Measurements from ENCODE around the gene SLC19A2.

Gene SLC19A2

DNA sequence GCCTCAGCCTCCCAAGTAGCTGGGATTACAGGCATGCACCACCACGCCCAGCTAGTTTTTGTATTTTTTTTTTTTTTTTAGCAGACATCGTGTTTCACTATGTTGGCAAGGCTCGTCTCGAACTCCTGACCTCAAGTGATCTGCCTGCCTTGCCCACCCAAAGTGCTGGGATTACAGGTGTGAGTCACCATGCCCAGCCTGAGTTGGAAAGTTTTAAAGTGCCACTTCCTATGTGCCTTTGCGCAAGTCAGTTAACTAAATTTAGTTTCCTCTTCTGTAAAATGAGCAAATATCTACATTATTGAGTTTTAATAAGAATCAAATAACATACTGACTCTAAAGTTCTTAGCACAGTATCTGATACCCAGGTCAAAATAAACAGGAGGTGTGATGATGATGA lies 12.4 kb downstream of the SLC19A2 start:
- no peak for DNase-seq

GRCh38 chr1:169472738-169473137 lies 13.0 kb downstream of the SLC19A2 start:
- no peak for DNase-seq

GRCh38 chr1:169468982-169469381 lies 16.8 kb downstream of the SLC19A2 start:
- DNase-seq = no peak

DNA sequence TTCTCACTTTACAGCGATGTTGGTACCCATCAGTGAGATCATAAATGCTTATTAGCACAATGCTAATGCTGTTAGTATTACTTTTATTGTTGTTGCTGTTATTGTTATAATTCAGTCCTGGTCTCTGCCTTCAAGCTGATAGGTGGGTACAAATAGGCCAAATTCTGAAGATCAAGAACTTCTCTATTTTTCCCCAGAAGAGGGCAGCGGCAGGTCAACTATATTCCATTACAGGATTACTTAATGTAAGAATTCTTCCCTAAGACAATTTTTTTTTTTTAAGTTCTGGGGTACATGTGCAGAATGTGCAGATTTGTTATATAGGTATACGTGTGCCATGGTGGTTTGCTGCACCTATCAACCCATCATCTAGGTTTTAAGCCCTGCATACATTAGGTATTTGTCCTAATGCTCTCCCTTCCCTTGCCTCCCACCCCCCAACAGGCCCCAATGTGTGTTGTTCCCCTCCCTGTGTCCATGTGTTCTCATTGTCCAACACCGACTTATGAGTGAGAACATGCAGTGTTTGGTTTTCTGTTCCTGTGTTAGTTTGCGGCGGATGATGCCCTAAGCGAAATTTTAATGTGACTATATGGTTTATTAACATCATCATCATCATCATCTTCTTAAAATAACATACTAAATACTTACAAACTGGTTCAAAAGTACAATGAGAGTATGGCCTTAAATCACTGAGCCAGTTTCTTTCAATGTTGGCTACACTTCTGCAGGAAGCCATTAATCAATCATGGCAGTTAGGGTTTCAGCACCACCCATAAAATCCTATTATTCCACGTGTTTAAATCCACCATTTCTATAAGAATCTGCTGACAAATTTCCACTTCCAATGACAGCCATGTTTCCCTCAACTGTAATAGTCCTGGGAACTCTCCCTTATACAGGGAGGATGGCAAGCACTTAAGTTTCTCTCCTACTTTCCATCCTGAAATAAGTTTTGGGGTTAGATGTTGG lies 19.2 kb downstream of the SLC19A2 start:
- peak; percentile 69 for DNase-seq

DNA sequence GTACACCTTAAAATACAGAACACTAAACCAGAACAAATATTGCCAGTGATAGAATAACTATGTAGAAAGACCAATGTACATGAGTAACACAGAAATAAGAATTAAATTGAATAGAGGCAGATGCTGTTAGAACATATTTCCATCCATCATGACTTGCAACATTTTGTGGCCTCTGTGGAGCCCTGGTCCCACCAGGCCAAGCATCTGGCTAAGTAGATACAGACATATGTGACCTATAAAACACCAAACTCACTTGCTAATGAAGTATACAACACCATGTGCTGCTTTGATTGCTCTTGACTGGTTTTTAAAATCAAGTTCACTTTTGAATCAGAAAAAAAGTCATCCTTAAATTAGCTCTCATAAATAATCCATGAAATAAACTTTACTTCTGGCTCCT lies 20.5 kb downstream of the SLC19A2 start:
- DNase-seq = peak; percentile 40

DNA sequence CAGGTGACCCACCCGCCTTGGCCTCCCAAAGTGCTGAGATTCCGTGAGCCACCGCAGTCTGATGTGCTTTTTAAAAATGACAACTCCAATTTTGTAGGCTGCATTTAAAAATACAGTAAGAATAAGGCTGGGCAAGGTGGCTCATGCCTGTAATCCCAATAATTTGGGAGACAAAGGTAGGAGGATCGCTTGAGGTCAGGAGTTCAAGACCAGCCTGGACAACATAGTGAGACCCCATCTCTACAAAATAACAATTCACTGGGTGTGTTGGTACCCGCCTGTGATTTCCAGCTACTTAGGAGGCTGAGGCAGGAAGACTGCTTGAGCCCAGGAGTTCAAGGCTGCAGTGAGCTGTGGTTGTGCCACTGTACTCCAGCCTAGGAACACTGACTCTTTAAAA lies 23.4 kb downstream of the SLC19A2 start:
- DNase-seq = no peak

GRCh38 chr1:169461390-169462000 lies 24.2 kb downstream of the SLC19A2 start:
- DNase-seq = no peak

- peak; percentile 85 for DNase-seq
These were observed 25.4 kb downstream of the SLC19A2 start for GRCh38 chr1:169460191-169460833.

DNA sequence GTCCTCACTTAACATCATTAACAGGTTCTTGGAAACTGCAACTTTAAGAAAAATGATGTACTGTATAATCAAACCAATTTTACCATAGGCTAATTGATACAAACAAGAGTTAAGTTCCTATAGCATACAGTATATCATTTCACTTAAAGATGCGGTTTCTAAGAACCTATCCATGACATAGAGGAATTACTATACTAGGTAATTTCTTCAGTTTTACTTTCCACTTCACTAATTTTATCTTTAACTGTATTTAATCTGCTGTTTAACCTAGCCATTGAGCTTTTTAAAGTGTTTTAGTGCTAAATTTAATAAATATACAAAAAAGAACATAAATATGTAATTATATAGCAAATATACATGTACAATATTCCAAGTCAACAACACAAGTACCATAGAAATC lies 28.3 kb downstream of the SLC19A2 start:
- no peak for DNase-seq

DNA sequence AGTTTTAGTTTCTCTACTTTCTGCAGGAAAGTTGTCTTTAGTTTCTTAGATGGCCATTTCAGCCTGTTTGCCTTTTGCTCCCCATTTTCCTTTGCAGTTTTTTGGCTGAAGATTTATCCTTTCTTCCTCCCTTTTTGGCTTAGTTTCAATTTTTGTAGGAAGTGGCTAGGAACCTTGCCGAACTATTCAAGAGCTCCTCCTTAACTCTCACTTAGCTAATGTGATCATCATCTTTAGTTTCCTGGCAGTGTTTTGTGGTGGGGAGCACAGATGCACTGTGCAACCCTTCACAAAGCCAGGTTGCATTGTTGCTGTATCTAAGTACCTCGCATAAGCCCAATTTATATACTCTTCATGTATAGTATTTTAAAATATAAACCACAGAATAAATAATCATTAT lies 29.7 kb downstream of the SLC19A2 start:
- no peak for DNase-seq

DNA sequence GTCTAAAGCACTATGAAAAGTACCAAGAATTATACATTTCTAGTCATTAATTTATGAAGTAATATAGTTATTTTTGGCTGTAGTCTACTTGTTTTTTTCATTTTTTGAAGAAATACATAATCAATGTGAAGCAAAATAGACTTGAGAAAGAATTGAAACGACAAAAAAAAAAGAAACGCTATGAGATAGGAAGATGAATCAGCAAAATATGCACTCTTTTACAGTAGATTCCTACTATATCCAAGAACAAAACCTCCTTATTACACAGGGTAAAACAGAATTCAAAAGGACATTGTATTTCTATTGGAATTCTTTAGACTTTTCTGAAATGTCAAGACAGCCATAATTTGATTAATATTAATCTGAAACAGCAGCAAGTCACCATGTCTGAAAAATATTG lies 32.8 kb downstream of the SLC19A2 start:
- DNase-seq = no peak

GRCh38 chr1:169451218-169451824 lies 34.4 kb downstream of the SLC19A2 start:
- DNase-seq = no peak

DNA sequence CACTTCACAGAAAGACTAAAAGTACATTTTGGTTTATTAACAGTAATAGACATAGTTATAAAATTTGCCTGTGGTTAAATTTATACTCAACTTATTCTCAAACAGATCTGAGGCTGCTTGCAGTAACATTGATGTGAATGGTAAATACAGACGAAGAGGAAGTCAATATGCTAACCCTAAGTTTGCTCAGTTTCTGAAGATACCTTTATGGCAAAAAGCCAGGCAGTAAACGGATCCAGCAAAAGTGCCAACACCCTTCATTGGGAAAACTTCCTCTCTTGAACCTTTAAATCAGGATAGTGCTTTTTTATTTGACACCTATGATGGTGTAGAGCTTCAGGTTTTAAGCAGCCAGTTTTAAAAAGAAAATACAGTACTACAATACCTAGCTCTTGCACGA lies 41.8 kb downstream of the SLC19A2 start:
- no peak for DNase-seq

DNA sequence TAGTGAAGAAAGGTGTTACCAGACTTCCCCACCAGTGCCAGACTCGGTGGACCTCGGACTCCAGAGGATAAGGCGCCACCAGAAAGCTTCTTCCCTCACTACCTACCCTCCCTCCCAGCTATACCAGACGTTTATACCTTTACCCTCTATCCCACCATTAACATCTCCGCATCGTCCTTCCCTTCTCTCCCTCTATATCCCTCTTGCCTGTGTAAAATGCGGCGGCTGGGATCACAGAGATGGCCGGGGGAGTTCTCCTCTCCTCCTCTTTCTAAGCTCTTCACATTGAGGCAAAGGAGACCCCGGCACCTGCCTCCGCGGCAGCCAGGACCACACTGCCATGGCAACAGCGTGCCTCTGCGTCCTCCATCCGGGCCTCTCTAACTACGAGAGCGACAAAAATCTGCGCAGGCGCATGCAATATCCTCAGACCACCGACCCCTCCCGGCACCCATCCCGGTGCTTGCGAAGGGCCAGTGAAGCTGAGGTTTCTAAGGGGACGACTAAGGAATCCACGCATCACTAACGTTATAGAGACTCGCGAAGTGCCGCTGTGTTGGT lies 58.6 kb downstream of the SLC19A2 start, which contains the start of gene CCDC181:
Gene CCDC181 (minus strand): TSS at position 394 of the 561 bp plus-strand sequence. CDS start 2,547 bp downstream, outside the sequence.
- DNase-seq = peak; percentile 59

DNA sequence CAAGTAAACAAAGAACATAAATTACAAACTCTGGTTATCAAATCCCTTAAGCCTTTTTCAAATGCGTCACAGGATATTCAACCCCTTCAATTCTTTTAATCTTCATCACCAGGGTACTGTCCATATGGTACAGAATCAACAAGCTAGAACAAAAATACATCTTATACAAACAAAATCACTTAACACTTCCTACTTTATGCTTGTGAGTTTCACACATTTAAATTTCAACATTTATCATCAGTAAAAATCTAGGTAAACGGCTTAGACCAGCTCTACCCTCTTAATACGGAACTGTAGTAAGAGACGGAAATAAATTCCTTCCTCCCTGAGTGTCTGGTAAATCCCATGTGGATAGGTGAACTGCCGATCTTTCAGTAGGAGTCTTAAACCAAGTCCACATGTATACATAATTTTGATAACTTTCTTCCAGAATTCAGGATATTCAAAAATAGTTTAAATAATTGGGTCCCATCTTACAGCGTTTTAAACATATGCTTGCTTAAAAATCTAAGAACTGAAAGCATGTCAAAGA lies 59.5 kb downstream of the SLC19A2 start:
- no peak for DNase-seq

DNA sequence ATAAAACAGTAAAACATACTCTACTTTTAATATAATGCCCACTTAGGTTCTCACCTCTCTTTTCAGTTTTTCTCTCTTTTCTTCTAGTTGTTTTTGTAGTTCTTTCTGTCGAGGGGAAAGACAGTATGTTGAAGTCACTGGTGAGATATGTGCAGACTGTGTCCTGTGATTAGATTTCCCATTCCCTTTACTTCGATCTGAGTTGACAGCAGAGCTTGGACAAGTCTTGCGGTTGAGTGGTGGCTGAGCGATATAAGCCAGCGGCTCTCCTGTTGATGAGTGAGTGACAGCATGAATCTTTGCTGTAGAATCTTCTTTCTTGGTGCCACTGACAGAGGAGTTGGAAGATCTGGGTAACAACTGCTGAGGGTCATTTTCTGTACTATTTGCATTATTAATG lies 64.4 kb downstream of the SLC19A2 start:
- DNase-seq = no peak

- no peak for DNase-seq
These were observed 70.8 kb downstream of the SLC19A2 start for GRCh38 chr1:169414952-169415351.
